Activated CD8-positive, alpha-beta T cell treated with anti-CD3 and anti-CD28 coated beads for 36 hours (primary cell): ENCODE data around the gene OR2A14. TPM values are rescaled to one million over a fixed set of nuclear protein-coding genes. Genes with fewer than 3 reads are reported as not detected.

Source experiments
- ATAC-seq: fragments of 200-7000 bp; cut with Tn5 transposase; one replicate; pipeline ENCODE4 v1.10.0; 2021; ENCODE audit warnings: mild to moderate bottlenecking, moderate library complexity
- CTCF ChIA-PET: fragments of 350-600 bp; sonication (Branson Sonifier 250); formaldehyde crosslinking; loops from one replicate; lab custom pipeline; 2021; ENCODE audit warnings: antibody characterized with exemption; lab: Charles Lee
- POLR2A ChIA-PET: fragments of 350-600 bp; sonication (Branson Sonifier 250); formaldehyde crosslinking; loops from one replicate; lab custom pipeline; 2021; ENCODE audit warnings: antibody characterized with exemption; lab: Charles Lee
- DNase-seq: peaks from one replicate; pipeline ENCODE4 v3.0.0-alpha.2; 2020
- H3K27ac Mint-ChIP-seq: one replicate; pipeline ENCODE4 v1.8.0; 2021; ENCODE audit warnings: mild to moderate bottlenecking, mixed read lengths
- H3K27me3 Mint-ChIP-seq: one replicate; pipeline ENCODE4 v1.8.0; 2021; ENCODE audit warnings: mixed read lengths
- H3K36me3 Mint-ChIP-seq: one replicate; pipeline ENCODE4 v1.8.0; 2021; ENCODE audit warnings: low read depth, mixed read lengths
- H3K4me1 Mint-ChIP-seq: one replicate; pipeline ENCODE4 v1.8.0; 2021; ENCODE audit warnings: low read depth, mixed read lengths
- H3K4me3 Mint-ChIP-seq: one replicate; pipeline ENCODE4 v1.8.0; 2021; ENCODE audit warnings: mild to moderate bottlenecking, moderate library complexity, mixed read lengths
- H3K9me3 Mint-ChIP-seq: one replicate; pipeline ENCODE4 v1.8.0; 2021; ENCODE audit warnings: mixed read lengths
- intact Hi-C: fragments of 100-400 bp; cut with micrococcal nuclease; formaldehyde crosslinking; loops from one replicate; pipeline ENCODE4 v1.10.0; 2022
- total RNA-seq, 2 experiments: library from RNA; stranded (reverse); gene quantifications; one replicate each; pipeline ENCODE4 v1.2.3, GENCODE V29; 2021
- TF ChIP-seq, protein P1 (sequence below): fragments of 200-600 bp; IDR thresholded peaks from one replicate; pipeline ENCODE4 v1.8.0; 2022; ENCODE audit warnings: antibody characterized with exemption, mild to moderate bottlenecking

OR2A14 gene
- total RNA-seq, 2 experiments from 2014 or later, result not detected

DNA sequence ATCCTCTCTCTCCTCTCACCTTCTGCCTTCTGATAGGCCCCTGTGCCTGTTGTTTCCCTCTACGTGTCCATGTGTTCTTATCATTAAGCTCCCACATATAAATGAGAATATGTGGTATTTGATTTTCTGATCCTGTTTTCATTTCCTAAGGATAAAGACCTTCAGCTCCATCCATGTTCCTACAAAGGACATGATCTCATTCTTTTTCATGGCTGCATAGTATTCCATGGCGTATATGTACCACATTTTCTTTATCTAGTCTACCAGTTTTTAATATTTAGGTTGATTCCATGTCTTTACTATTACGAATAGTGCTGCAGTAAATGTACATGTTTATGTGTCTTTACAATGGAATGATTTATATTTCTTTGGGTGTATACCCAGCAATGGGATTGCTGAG, 32.3 kb upstream of the OR2A14 start:
- intact Hi-C loops, result no loop called here
- peaks cover 6% of the 10 kb centered on the region for H3K27me3 Mint-ChIP-seq
- no peak for ATAC-seq
- DNase-seq, result no peak
- no peak overlapping the region for H3K4me3 Mint-ChIP-seq
- no peaks in the 10 kb centered on the region for H3K36me3 Mint-ChIP-seq
- H3K9me3 Mint-ChIP-seq, result no peaks in the 10 kb centered on the region
- H3K4me1 Mint-ChIP-seq, result no peaks in the 10 kb centered on the region
- H3K27ac Mint-ChIP-seq, result no peak overlapping the region
- POLR2A ChIA-PET, result no interaction called here
- CTCF ChIA-PET, result interaction anchor here (1.2 kb wide), 1 partner anchor 27 kb away, joined by 3 read pairs; no protein-coding TSS in a partner anchor
- TF ChIP-seq, protein P1, sequence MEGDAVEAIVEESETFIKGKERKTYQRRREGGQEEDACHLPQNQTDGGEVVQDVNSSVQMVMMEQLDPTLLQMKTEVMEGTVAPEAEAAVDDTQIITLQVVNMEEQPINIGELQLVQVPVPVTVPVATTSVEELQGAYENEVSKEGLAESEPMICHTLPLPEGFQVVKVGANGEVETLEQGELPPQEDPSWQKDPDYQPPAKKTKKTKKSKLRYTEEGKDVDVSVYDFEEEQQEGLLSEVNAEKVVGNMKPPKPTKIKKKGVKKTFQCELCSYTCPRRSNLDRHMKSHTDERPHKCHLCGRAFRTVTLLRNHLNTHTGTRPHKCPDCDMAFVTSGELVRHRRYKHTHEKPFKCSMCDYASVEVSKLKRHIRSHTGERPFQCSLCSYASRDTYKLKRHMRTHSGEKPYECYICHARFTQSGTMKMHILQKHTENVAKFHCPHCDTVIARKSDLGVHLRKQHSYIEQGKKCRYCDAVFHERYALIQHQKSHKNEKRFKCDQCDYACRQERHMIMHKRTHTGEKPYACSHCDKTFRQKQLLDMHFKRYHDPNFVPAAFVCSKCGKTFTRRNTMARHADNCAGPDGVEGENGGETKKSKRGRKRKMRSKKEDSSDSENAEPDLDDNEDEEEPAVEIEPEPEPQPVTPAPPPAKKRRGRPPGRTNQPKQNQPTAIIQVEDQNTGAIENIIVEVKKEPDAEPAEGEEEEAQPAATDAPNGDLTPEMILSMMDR, result no peak

DNA sequence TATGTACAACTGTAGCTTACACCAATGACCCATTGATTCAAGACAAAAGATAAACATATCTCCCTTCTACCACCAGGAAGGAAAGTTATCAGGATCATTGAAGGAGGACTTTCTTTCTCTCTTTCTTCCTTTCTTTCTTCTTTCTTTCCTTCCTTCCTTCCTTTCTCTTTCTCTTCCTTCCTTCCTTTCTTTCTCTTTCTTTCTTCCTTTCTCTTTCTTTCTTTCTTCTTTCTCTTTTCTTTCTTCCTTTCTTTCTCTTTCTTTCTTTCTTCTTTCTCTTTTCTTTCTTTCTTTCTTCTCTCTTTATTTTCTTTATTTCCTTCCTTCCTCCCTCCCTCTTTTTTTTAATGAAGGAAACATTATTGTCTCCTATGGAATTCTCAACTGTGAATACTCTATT, 24.2 kb upstream of the OR2A14 start:
- no peak overlapping the region for H3K4me3 Mint-ChIP-seq
- no peak overlapping the region for H3K27ac Mint-ChIP-seq
- H3K4me1 Mint-ChIP-seq, result no peaks in the 10 kb centered on the region
- intact Hi-C loops, result no loop called here
- no peak for ATAC-seq
- ChIA-PET CTCF (interaction anchor here (1.0 kb wide), 1 partner anchor 29 kb away, joined by 3 read pairs; no protein-coding TSS in a partner anchor), POLR2A (no interaction called here)
- no peaks in the 10 kb centered on the region for H3K9me3 Mint-ChIP-seq
- no peaks in the 10 kb centered on the region for H3K36me3 Mint-ChIP-seq
- H3K27me3 Mint-ChIP-seq, result peaks cover 3% of the 10 kb centered on the region
- TF ChIP-seq, protein P1, result no peak
- DNase-seq, result no peak

DNA sequence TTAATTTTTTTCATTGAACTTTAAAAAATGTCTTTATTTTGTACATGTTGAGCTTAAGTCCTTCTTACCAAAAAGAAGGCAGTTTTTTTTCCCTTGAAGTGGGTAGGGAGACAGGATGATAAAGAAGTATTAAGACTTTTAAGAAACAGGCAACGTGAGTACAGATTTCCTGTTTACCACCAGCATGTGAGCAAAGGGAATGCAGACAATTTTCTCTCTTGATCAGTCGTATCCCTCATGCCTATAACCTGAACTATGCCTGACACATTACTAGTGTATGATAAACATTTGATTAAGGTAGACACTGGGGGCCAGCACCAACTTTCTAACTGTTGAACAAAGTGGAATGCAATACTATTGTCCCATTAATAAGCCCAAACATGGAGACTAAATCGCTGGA, 22.4 kb upstream of the OR2A14 start:
- ChIA-PET POLR2A (no interaction called here), CTCF (no interaction called here)
- H3K27me3 Mint-ChIP-seq, result peaks cover 2% of the 10 kb centered on the region
- intact Hi-C loops, result no loop called here
- no peak overlapping the region for H3K27ac Mint-ChIP-seq
- H3K36me3 Mint-ChIP-seq, result no peaks in the 10 kb centered on the region
- H3K4me1 Mint-ChIP-seq, result no peaks in the 10 kb centered on the region
- TF ChIP-seq, protein P1, result no peak
- no peaks in the 10 kb centered on the region for H3K9me3 Mint-ChIP-seq
- DNase-seq (no peak), ATAC-seq (no peak)
- H3K4me3 Mint-ChIP-seq, result no peak overlapping the region

DNA sequence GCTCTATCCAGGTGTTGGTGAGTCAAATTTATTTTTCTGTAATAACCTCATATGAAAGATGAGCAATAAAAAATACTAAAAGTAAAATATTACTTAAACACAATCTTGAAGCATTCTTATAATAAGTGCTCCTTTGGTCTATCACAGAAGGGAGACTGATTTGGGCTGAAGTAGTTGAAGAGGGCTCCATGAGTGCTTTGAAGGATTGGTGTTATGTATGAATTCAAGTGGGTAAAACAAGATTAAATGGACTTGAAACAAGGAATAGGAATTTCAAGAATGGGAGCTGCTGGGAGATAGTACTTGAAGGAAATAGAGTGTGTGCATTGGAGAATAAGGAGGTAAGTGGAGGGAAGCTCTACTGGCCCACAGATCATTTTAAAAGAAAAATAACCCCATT, 20.9 kb upstream of the OR2A14 start:
- no peaks in the 10 kb centered on the region for H3K4me1 Mint-ChIP-seq
- no peaks in the 10 kb centered on the region for H3K9me3 Mint-ChIP-seq
- CTCF ChIA-PET, result no interaction called here
- no peak overlapping the region for H3K27ac Mint-ChIP-seq
- DNase-seq (no peak), ATAC-seq (no peak)
- intact Hi-C loops, result no loop called here
- POLR2A ChIA-PET, result no interaction called here
- H3K4me3 Mint-ChIP-seq, result no peak overlapping the region
- TF ChIP-seq, protein P1, result no peak
- peaks cover 2% of the 10 kb centered on the region for H3K27me3 Mint-ChIP-seq
- H3K36me3 Mint-ChIP-seq, result no peaks in the 10 kb centered on the region

DNA sequence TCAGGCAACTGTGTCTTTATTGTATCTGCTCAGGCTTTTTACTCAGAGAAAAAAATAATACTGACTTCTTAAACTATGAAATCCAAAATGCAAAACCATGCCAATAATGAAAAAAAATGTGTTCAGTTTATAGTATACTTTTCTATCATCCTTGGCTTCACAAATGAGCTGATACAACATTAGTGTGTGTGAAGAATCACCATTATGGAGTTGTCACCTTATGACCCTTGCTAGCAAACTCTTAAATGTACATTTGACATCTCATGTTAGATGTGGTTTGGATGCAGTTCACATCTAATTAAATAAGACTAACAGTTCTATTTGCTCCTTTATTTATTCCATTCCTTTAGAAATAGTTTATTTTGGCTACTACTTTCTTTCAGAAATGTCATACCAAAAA, 17.8 kb upstream of the OR2A14 start:
- ChIA-PET CTCF (no interaction called here), POLR2A (no interaction called here)
- intact Hi-C loops, result no loop called here
- H3K4me1 Mint-ChIP-seq, result no peaks in the 10 kb centered on the region
- no peak for ATAC-seq
- H3K36me3 Mint-ChIP-seq, result no peaks in the 10 kb centered on the region
- DNase-seq, result no peak
- H3K9me3 Mint-ChIP-seq, result no peaks in the 10 kb centered on the region
- TF ChIP-seq, protein P1, result no peak
- H3K4me3 Mint-ChIP-seq, result no peak overlapping the region
- peaks cover 3% of the 10 kb centered on the region for H3K27me3 Mint-ChIP-seq
- H3K27ac Mint-ChIP-seq, result no peak overlapping the region
